CD4-positive, alpha-beta T cell treated with Interleukin-6 at 100 ng/mL for 8 hours (primary cell): ENCODE results near the gene ARHGAP26.

Source experiments
- DNase-seq: peaks from one replicate; pipeline ENCODE4 v3.0.0-alpha.2; 2020; ENCODE audit warnings: mixed read lengths, low spot score

Gene ARHGAP26

DNA sequence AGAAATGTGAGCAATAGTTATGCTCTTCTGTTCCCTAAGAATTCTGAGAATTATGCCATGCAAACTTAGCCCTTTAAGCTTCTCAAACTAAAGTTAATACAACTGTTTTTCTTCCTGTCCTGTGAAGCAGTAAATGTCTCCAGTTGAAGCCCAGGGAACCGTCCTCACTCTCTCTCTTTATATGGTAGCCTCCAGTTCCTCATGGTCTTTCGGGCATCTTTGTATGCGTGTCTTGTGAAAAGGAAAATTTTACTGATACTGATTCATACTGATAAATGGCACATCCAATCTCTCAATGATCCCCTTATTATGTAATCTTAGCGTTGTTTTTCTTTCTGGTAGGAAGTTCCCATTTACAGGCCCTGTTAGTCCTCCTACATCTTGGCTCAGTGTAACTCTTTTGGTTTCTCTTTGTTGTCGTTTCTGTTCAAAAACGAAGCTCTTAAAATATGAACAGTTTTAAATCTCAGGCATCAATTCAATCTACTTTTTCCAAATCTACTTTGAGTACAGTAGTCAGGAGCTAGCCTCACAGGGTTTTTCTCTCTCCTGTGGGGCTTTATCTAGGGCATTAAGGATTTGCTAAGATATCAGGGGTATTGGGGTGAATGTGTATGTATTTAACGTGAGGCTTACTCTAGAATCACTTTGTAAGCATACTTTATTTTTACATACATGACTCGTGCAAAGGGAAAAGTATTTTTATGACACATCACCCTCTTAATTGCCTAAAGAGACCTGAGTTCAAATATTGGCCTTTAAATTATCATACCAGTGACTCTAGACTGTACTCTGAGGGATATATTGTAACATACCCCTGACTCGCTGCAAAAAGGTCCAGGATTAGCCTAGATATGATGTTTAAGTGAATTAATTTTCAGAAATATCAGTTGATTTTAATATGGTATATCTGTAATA is 375.3 kb downstream of the ARHGAP26 start:
- no peak for DNase-seq

DNA sequence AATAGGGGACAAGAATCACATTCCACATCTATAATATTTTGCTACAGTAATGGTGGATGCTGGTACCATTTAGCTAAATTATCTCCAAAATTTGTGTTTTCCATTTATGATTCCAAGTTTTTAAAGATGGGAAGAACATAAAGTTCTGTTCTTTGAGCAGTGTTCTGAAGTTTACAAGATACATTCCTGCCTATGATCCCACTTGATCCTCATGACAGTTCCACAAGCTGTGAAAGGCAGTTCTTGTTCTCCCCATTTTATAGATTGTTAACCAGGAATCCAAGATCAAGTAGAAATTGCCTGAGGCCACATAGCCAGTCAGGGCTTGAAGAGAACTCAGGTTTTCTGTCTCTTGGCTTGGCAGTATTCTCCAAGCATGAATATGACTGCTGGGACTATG is 376.0 kb downstream of the ARHGAP26 start:
- no peak for DNase-seq

GRCh38 chr5:143147383-143147782 is 377.2 kb downstream of the ARHGAP26 start:
- DNase-seq, result no peak

- DNase-seq, result no peak
Measured at GRCh38 chr5:143147902-143148301, 377.7 kb downstream of the ARHGAP26 start.

- no peak for DNase-seq
Measured at GRCh38 chr5:143148771-143149170, 378.6 kb downstream of the ARHGAP26 start.

- DNase-seq, result no peak
Measured at GRCh38 chr5:143149759-143150158, 379.6 kb downstream of the ARHGAP26 start.

DNA sequence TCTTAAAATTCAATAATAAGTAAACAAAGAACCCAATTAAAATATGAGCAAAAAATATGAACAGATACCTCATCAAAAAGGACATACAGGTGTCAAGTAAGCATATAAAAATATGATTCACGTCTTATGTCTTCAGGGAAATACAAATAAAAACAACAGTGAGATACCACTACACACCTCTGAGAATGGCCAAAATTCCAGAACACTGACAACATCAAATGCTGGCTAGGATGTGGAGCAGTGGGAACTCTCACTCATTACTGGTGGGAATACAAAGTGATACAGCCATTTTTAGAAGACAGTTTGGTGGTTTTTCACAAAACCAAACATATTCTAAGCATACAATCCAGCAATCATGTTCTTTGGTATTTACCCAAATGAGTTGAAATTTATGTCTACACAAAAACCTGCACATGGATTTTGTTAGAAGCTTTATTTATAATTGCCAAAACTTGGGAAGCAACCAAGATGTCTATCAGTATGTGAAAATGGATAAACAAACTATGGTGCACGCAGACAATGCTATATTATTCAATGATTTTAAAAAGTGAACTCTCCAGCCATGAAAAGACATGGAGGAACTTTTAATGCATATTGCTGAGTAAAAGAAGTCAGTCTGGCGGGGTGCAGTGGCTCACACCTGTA is 381.0 kb downstream of the ARHGAP26 start:
- no peak for DNase-seq

GRCh38 chr5:143152445-143152844 is 382.3 kb downstream of the ARHGAP26 start:
- DNase-seq, result no peak

DNA sequence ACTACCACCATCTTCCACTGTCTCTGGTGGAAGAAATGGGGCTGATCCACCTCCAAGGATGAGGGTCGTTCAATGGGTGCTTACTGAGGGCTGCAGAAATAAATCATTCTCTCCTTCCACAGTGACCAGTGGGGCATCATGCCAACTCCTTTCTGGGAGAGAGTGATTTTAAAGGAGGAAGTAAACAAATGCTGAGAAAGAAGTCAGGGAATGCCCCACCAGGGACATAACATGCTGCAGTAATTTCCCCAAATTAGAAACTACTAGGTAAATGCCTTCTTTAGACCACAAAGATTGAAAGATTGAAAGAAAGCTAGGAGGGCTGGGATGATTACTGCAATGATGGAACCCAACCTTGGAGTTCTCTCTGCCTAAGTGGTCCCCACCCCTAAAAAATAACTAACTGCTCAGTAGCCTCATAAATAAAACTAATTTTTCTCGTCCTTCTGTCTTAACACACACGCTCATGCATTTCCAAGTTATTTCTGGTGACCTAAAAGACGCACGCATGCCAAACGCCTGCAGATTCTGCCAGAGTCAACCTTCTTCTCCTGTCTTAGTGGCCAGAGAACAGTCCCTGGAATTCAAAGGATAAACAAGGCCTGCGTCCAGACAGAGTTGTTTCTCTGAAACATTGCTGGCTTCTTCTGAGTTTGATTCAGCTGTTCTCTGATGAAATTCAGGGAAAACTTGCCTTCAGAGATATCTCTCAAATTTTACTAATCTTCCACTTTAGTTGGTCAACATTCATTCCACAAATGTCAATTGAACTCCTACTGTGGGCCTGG is 383.3 kb downstream of the ARHGAP26 start:
- DNase-seq, result no peak

- no peak for DNase-seq
Measured at GRCh38 chr5:143154510-143155370, 384.6 kb downstream of the ARHGAP26 start.

GRCh38 chr5:143155455-143155854 is 385.3 kb downstream of the ARHGAP26 start:
- no peak for DNase-seq

- DNase-seq, result no peak
Measured at GRCh38 chr5:143156086-143156485, 385.9 kb downstream of the ARHGAP26 start.

DNA sequence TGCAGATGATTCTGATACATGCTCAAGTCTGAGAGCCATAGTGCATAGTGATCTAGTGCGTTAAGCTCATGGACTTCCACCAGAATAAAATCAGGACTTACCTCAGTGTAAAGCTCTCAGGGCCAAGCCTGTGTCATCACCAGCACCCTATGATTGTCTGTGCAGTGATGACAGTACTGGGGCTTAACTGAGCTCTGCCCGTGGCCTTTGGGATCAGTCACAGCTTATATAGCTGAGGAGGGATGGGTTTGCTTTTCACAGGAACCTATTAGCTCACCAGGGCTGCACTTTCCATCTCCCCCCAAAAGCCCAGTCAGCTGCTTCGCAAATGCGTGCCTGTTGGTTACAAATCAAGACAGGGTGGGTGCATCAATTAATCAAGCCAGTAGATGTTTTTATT is 386.4 kb downstream of the ARHGAP26 start:
- no peak for DNase-seq

DNA sequence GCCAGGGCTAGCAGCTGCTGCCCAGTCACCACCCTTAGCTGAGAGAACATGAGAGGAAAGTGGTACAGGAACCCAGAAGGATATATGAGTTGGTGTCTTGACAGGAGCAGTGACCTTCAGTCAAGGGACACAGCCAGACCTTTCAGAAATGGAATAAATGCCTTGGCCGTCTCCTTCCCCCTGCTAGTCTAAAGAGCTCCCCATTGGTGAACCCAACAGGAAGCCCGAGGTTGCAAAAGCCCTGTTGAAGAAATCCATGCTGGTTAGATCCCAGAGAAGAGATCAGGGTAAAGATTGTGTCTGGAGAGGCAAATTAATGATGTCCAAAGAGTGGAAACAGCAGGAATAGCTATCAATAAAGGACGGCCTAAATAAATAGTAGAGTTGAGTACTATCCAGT is 388.9 kb downstream of the ARHGAP26 start:
- no peak for DNase-seq

- DNase-seq, result no peak
Measured at GRCh38 chr5:143161885-143162540, 391.8 kb downstream of the ARHGAP26 start.

GRCh38 chr5:143162810-143163209 is 392.6 kb downstream of the ARHGAP26 start:
- DNase-seq, result no peak

DNA sequence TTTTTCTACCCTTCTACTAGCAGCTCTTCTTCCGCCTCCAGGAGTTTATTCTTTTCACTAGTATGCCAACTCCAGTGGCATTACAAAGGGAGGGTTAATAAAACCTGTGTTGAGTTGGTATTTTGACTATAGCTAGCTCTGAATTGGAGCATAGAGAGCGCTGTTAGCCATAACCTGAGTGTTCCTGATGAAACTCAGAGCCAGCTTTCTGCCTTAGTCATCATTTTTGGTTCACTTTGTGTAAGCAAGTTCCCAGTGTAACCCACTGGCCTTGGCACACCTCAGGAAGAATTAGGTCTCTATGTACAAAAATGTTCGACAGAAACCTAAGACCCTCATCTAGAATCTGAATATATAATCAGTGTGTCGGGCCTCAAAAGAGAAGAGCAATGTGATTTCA is 394.4 kb downstream of the ARHGAP26 start:
- DNase-seq, result no peak

GRCh38 chr5:143165049-143165880 is 395.1 kb downstream of the ARHGAP26 start:
- DNase-seq, result no peak

GRCh38 chr5:143166090-143166489 is 395.9 kb downstream of the ARHGAP26 start:
- no peak for DNase-seq
